ENCODE results near the gene SBK2. TPM values are rescaled to one million over a fixed set of nuclear protein-coding genes. Genes with fewer than 3 reads are reported as not detected.

The SBK2 gene
- polyA plus RNA-seq, 1 donor = 0.66 TPM

Other genes with a start within 250 kb of the SBK2 start
- 71.4 TPM for gene TMEM150B, start 211.8 kb downstream of the SBK2 start, polyA plus RNA-seq
- 21.5 TPM for gene KMT5C, start 197.3 kb downstream of the SBK2 start, polyA plus RNA-seq
- gene COX6B2, start 182.4 kb downstream of the SBK2 start, polyA plus RNA-seq = 1.3 TPM
- gene GARIN5B, start 173.9 kb downstream of the SBK2 start, polyA plus RNA-seq = 0.03 TPM
- 0.66 TPM for gene IL11, start 166.7 kb downstream of the SBK2 start, polyA plus RNA-seq
- 0.93 TPM for gene TMEM190, start 160.3 kb downstream of the SBK2 start, polyA plus RNA-seq
- gene TMEM238, start 152.8 kb downstream of the SBK2 start, polyA plus RNA-seq = 8.7 TPM
- 2,127 TPM for gene RPL28, start 151.2 kb downstream of the SBK2 start, polyA plus RNA-seq
- 29.9 TPM for gene UBE2S, start 129.3 kb downstream of the SBK2 start, polyA plus RNA-seq
- gene SHISA7, start 93.8 kb downstream of the SBK2 start, polyA plus RNA-seq = 1.1 TPM
- 30.4 TPM for gene ISOC2, start 75.5 kb downstream of the SBK2 start, polyA plus RNA-seq
- gene C19orf85, start 72.4 kb downstream of the SBK2 start, polyA plus RNA-seq = not detected
- 5.6 TPM for gene ZNF628, start 60.5 kb downstream of the SBK2 start, polyA plus RNA-seq
- 14.0 TPM for gene NAT14, start 51.9 kb downstream of the SBK2 start, polyA plus RNA-seq
- gene SSC5D, start 48.7 kb downstream of the SBK2 start, polyA plus RNA-seq = 4.0 TPM
- gene SBK3, start 8.4 kb upstream of the SBK2 start, polyA plus RNA-seq = 0.15 TPM
- 14.9 TPM for gene ZNF579, start 43.7 kb upstream of the SBK2 start, polyA plus RNA-seq
- gene FIZ1, start 62.4 kb upstream of the SBK2 start, polyA plus RNA-seq = 13.9 TPM
- 18.9 TPM for gene ZNF524, start 63.2 kb upstream of the SBK2 start, polyA plus RNA-seq
- 10.4 TPM for gene ZNF865, start 68.5 kb upstream of the SBK2 start, polyA plus RNA-seq
- 15.6 TPM for gene ZNF784, start 87.4 kb upstream of the SBK2 start, polyA plus RNA-seq
- 31.3 TPM for gene ZNF580, start 103.9 kb upstream of the SBK2 start, polyA plus RNA-seq
- gene ZNF581, start 106.5 kb upstream of the SBK2 start, polyA plus RNA-seq = 29.1 TPM
- gene CCDC106, start 111.1 kb upstream of the SBK2 start, polyA plus RNA-seq = 11.6 TPM
- gene U2AF2, start 117.9 kb upstream of the SBK2 start, polyA plus RNA-seq = 167 TPM
- gene EPN1, start 138.1 kb upstream of the SBK2 start, polyA plus RNA-seq = 153 TPM
- gene NLRP9, start 201.3 kb upstream of the SBK2 start, polyA plus RNA-seq = not detected
- gene RFPL4A, start 222.0 kb upstream of the SBK2 start, polyA plus RNA-seq = 0.15 TPM
- gene RFPL4AL1, start 232.0 kb upstream of the SBK2 start, polyA plus RNA-seq = not detected

Measured in large intestine (tissue), 1 donor.